Mesodermal cell (in vitro differentiated cells): ENCODE measurements around the gene DIP2C.
"Not testable (repeated sequence)": the region's sequence is repeated elsewhere in the genome, so short reads cannot be mapped to it uniquely, and the experiment has no call there.

Experiments
- H3K27ac ChIP-seq: 2 replicates; pipeline ENCODE4 v1.7.0; 2013; ENCODE audit warnings: mild to moderate bottlenecking, low read depth, low read length, moderate library complexity; ENCODE audit not compliant: severe bottlenecking
- H3K36me3 ChIP-seq: 2 replicates; pipeline ENCODE4 v1.7.1; 2013; ENCODE audit warnings: mild to moderate bottlenecking, low read length, moderate library complexity; ENCODE audit not compliant: control insufficient read depth, insufficient read depth
- H3K4me1 ChIP-seq: one replicate; pipeline ENCODE4 v1.7.1; 2013; ENCODE audit warnings: mild to moderate bottlenecking, low read length; ENCODE audit not compliant: insufficient read depth, control insufficient read depth, poor library complexity, severe bottlenecking
- H3K4me3 ChIP-seq: 2 replicates; pipeline ENCODE4 v1.7.0; 2013; ENCODE audit warnings: low read length, control low read depth, mild to moderate bottlenecking; ENCODE audit not compliant: insufficient read depth, poor library complexity, severe bottlenecking; ENCODE audit errors: extremely low read depth
- H3K9me3 ChIP-seq: 2 replicates; pipeline ENCODE4 v1.7.1; 2013; ENCODE audit warnings: mild to moderate bottlenecking, low read length, moderate library complexity; ENCODE audit not compliant: control insufficient read depth
- WGBS, 2 experiments: methylation state at CpG; one replicate each; pipeline ENCODE4 v1.1.5; 2013; ENCODE audit warnings: missing lambda C conversion rate in 2 of 2; ENCODE audit not compliant: insufficient coverage in 2 of 2; 5-methylcytosine and 5-hydroxymethylcytosine counted together

DIP2C gene

DNA sequence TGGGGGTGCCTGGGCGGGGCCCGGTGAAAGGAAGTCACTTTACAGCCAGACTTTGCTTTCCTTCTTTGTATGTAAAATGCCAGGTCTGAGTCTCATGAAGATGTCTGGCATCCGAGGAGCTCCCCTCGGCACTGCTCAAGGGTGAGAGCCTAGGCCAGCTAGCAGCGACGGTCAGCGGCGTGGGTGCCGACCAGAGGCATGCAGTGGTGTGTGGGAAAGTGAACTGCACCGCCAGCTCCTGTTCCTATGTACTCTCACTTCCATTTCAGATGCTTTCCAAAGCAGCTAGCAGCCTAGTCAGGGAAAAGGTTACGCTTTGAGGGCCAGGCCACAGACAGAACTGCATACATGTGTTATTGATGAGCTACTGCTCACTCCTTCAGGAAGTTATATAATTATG, 381.4 kb downstream of the DIP2C start:
- H3K36me3 ChIP-seq: peaks cover 20% of the 10 kb centered on the region
- H3K4me1 ChIP-seq: no peaks in the 10 kb centered on the region
- WGBS, 2 experiments: 92 to 93% methylated on average over 2 to 6 of the region's 11 CpGs
- H3K9me3 ChIP-seq: no peaks in the 10 kb centered on the region
- H3K27ac ChIP-seq: no peak overlapping the region
- H3K4me3 ChIP-seq: no peak overlapping the region

DNA sequence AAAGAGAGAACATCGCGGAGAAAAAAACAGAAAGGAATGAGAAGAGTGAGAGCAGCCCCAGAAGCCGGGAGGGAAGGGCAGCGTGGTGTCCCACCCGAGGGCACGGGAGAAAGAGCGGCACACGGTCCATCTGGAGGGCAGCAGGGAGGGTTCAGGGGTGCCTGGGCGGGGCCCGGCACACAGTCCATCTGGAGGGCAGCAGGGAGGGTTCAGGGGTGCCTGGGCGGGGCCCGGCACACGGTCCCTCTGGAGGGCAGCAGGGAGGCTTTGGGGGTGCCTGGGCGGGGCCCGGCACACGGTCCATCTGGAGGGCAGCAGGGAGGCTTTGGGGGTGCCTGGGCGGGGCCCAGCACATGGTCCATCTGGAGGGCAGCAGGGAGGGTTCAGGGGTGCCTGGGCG, 381.8 kb downstream of the DIP2C start:
- H3K27ac ChIP-seq: no peak overlapping the region
- WGBS, 2 experiments: 94 to 97% methylated on average over 14 to 18 of the region's 18 CpGs
- H3K36me3 ChIP-seq: peaks cover 20% of the 10 kb centered on the region
- no peaks in the 10 kb centered on the region for H3K9me3 ChIP-seq
- H3K4me3 ChIP-seq: no peak overlapping the region
- H3K4me1 ChIP-seq: no peaks in the 10 kb centered on the region

DNA sequence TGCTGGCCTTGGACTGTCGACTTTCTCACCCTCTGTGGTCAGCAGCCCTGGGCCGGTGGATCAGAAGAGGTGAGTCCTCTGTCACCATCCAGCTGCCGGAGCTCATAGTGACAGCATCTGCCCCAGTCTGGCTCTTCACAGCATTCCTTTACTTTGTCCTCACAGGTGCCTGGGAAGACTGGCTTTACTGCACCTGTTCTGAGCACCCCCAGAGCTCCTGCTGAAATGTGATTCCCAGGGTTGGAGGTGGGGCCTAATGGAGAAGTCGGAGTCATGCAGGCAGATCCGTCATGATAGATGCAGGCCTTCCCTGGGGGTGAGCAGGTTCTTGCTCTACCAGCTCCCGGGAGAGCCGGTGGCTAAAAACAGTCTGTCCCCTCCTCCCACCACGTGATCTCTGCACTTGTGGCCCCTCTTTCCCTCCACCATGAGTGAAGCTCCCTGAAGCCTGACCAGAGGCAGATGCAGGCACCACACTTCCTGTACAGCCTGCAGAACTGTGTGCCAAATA, 382.7 kb downstream of the DIP2C start:
- peaks cover 23% of the 10 kb centered on the region for H3K36me3 ChIP-seq
- H3K27ac ChIP-seq: no peak overlapping the region
- no peak overlapping the region for H3K4me3 ChIP-seq
- no peaks in the 10 kb centered on the region for H3K4me1 ChIP-seq
- WGBS, 2 experiments: 83 to 88% methylated on average over 4 to 8 of the region's 8 CpGs
- no peaks in the 10 kb centered on the region for H3K9me3 ChIP-seq

DNA sequence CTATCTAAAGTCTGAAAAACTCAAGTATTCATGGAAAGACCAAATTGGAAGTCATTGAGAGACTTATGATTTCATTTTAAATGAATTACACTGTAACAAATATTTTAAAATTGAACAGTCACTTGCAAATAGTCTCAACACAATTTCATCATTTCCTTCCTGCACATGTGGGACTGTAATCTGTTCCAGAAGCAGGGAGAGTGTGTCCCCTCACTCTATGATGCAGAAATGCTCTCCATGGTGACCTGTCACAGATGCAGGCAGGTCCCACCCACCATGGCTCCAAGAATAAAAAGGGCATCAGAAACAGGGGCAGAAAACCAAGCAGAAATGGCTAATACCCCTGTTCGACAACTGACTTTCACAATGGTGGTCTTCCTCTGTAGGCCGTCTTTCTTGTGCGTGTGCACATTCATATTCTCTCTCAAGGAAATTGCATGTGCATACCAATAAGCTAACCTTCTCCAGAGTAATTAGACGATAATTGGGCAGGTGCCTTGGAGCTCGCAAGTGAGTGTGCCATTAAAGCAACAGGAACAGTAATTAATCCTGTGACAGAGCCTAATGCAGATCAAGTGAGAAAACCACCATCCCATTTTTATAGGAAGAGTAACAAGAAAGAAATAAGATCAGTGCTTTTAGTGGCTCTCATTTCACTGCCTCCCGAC, 383.3 kb downstream of the DIP2C start:
- no peak overlapping the region for H3K4me3 ChIP-seq
- WGBS, 2 experiments: 88 to 92% methylated on average over 4 to 5 of the region's 6 CpGs
- H3K4me1 ChIP-seq: no peaks in the 10 kb centered on the region
- H3K27ac ChIP-seq: no peak overlapping the region
- peaks cover 23% of the 10 kb centered on the region for H3K36me3 ChIP-seq
- no peaks in the 10 kb centered on the region for H3K9me3 ChIP-seq

DNA sequence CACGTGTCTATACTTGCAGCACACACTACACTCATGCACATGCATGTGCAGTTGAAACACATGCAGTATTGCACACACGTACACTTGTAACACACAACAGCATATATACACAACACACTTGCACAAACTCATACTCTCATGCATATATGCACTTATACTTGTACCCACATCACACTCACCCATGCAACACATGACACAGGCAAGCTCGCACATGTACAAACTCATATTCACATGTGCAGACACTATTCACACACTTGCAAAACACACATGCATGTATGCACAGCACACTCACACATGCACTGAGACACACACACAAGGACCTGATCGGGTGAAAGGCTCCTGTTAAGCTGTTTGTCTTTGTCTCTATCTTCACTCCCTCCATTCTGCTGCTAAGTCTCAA, 384.4 kb downstream of the DIP2C start:
- 86 to 95% methylated on average over 4 of the region's 4 CpGs for WGBS, 2 experiments
- H3K27ac ChIP-seq: no peak overlapping the region

DNA sequence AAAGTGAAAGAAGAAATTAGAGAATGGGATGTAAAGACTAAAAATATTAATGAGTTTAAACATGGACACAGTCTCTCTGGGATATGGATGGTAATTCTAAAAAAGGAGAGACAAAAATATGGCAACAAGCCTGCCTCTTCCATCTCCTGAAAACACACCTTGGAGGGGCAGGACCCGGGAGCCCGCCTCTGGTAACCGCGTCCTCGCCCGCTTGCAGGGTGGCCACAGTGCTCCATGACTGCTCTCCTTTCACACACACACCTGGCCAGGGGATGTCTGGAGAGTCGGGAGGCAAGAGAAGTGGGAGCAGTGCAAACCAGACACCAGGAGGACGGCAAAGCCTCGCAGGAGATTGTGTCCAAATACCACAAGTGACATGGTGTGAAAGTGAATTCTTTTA, 387.9 kb downstream of the DIP2C start:
- Histone ChIP-seq H3K36me3 (peaks cover 3% of the 10 kb centered on the region), H3K27ac (no peak overlapping the region), H3K4me1 (no peaks in the 10 kb centered on the region), H3K4me3 (no peak overlapping the region), H3K9me3 (no peaks in the 10 kb centered on the region)
- 88 to 90% methylated on average over 2 to 3 of the region's 9 CpGs for WGBS, 2 experiments

More for the DNA sequence above, 384.4 kb downstream of the DIP2C start:
- Histone ChIP-seq H3K9me3 (no peaks in the 10 kb centered on the region), H3K36me3 (peaks cover 23% of the 10 kb centered on the region), H3K4me1 (no peaks in the 10 kb centered on the region), H3K4me3 (no peak overlapping the region)

DNA sequence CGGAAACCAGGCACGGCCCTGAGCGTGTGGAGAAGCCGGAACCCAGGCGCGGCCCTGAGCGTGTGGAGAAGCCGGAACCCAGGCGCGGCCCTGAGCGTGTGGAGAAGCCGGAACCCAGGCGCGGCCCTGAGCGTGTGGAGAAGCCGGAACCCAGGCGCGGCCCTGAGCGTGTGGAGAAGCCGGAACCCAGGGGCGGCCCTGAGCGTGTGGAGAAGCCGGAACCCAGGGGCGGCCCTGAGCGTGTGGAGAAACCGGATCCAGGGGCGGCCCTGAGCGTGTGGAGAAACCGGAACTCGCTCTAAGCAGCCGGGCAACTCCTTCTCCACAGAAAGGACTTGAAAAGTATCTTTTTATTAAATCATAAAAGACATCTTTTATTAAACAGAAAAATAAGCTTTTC, 388.9 kb downstream of the DIP2C start:
- 91 to 92% methylated on average over 14 to 15 of the region's 31 CpGs for WGBS, 2 experiments
- not testable (repeated sequence) for H3K36me3 ChIP-seq, H3K4me3 ChIP-seq, H3K4me1 ChIP-seq, H3K27ac ChIP-seq, H3K9me3 ChIP-seq

DNA sequence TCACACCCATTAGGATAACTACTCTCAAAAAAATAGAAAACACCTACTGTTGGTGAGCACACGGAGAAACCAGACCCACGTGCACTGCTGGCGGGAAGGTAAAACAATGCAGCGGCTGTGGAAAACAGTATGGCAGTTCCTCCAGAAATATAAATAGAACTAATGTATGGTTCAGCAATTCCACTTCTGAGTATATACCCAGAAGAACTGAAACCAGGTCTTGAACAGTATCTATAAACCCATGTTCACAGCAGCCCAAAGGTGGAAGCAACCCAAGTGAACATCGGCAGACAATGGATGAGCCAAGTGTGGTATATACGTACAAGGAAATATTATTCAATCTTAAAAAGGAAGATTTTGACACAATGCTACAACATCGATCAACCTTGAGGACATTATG, 389.5 kb downstream of the DIP2C start:
- Histone ChIP-seq H3K36me3 (peaks cover 3% of the 10 kb centered on the region), H3K9me3 (no peaks in the 10 kb centered on the region), H3K4me3 (no peak overlapping the region), H3K27ac (no peak overlapping the region), H3K4me1 (no peaks in the 10 kb centered on the region)
- 100% methylated on average over 1 to 2 of the region's 7 CpGs for WGBS, 2 experiments

DNA sequence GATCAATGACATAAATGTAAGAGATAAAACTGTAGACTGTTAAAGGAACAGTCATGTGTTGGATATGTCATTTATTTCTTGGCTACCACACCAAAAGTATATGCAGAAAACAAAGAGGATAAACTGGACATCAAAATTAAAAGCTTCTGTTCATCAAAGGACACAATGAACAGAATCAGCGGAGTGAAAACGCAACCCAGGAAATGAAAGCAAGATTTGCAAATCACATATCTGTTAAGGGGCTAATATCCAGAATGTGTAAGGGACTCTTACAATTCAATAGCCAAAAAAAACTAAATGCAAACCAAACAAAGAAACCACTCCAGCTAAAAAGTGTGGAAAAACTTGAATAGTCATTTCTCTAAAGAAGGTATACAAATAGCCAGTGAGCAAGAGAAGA, 390.0 kb downstream of the DIP2C start:
- Histone ChIP-seq H3K4me3 (no peak overlapping the region), H3K27ac (no peak overlapping the region), H3K4me1 (no peaks in the 10 kb centered on the region), H3K9me3 (no peaks in the 10 kb centered on the region), H3K36me3 (peaks cover 3% of the 10 kb centered on the region)
- WGBS, 2 experiments: no CpG with 5 or more reads among the region's 2 CpGs

DNA sequence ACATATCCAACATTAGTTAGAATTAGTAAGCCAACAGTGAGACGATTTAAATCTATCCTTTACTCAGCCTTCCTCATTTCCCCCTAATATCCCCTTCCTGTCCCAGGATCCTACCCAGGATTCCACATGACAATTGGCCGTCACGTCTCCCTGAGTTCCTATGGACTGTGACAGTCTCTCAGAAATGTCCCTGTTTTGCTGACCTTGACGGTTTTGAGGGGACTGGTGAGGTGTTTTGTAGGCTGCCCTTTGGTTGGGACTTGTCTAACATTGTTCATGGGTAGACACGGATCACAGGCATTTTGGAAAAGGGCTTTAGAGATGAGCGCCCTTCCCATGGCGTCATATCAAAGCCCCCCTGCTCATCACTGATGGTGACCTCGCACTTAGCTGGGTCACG, 391.4 kb downstream of the DIP2C start:
- no peak overlapping the region for H3K4me3 ChIP-seq
- WGBS, 2 experiments: 91 to 98% methylated on average over 6 to 7 of the region's 9 CpGs
- no peak overlapping the region for H3K27ac ChIP-seq
- H3K4me1 ChIP-seq: no peaks in the 10 kb centered on the region
- peaks cover 3% of the 10 kb centered on the region for H3K36me3 ChIP-seq
- H3K9me3 ChIP-seq: no peaks in the 10 kb centered on the region

DNA sequence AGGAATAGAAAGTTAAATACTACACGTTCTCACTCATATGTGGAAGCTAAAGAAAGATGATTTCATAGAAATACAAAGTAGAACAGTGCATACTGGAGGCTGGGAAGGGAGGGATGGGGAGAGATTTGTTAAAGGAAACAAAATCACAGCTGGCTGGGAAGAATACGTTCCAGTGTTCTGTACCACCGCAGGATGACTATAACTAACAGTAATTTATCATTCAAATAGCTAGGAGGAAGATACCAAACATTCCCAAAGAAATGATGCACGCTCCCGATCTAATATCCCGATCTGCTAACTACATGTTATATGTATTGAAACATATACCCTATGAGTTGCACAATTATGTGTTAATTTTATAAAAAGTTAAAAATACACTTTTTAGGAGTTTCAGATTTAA, 391.9 kb downstream of the DIP2C start:
- Histone ChIP-seq H3K4me3 (no peak overlapping the region), H3K27ac (no peak overlapping the region), H3K36me3 (peaks cover 2% of the 10 kb centered on the region), H3K4me1 (no peaks in the 10 kb centered on the region), H3K9me3 (no peaks in the 10 kb centered on the region)
- WGBS, 2 experiments: 100% methylated on average over 1 of the region's 6 CpGs
